Endodermal cell (in vitro differentiated cells): Measurements from ENCODE around the gene TSPAN16. TPM values are rescaled to one million over a fixed set of nuclear protein-coding genes. Genes with fewer than 3 reads are reported as not detected.
A peak's percentile ranks its signal among the peaks of the same experiment; 100 is the strongest.

ENCODE experiments used
- DNase-seq: peaks from one replicate; pipeline ENCODE4 v3.0.0-alpha.2; 2017
- H3K27ac ChIP-seq: 2 replicates; pipeline ENCODE4 v1.5.1; 2013; ENCODE audit warnings: mild to moderate bottlenecking, low read depth, low read length, moderate library complexity
- H3K27me3 ChIP-seq: 2 replicates; pipeline ENCODE4 v1.6.1; 2013; ENCODE audit warnings: mild to moderate bottlenecking, low read length, moderate library complexity; ENCODE audit not compliant: insufficient read depth, control insufficient read depth, poor library complexity, severe bottlenecking
- H3K36me3 ChIP-seq: 2 replicates; pipeline ENCODE4 v1.7.0; 2013; ENCODE audit warnings: mild to moderate bottlenecking, low read length, moderate library complexity; ENCODE audit not compliant: control insufficient read depth, insufficient read depth
- H3K4me1 ChIP-seq: one replicate; pipeline ENCODE4 v1.7.0; 2013; ENCODE audit warnings: low read length; ENCODE audit not compliant: control insufficient read depth, insufficient read depth
- H3K4me3 ChIP-seq: 2 replicates; pipeline ENCODE4 v1.5.1; 2013; ENCODE audit warnings: mild to moderate bottlenecking, low read length, moderate library complexity
- H3K9ac ChIP-seq: 2 replicates; pipeline ENCODE4 v1.6.1; 2013; ENCODE audit warnings: mild to moderate bottlenecking, low read length, moderate library complexity; ENCODE audit not compliant: poor library complexity, severe bottlenecking; ENCODE audit errors: extremely low read depth
- H3K9me3 ChIP-seq: 2 replicates; pipeline ENCODE4 v1.6.1; 2013; ENCODE audit warnings: mild to moderate bottlenecking, low read length, moderate library complexity; ENCODE audit not compliant: control insufficient read depth
- H3K27ac Mint-ChIP-seq: 2 replicates; pipeline ENCODE4 v1.8.0; 2020; ENCODE audit warnings: mixed read lengths
- H3K27me3 Mint-ChIP-seq: 2 replicates; pipeline ENCODE4 v1.8.0; 2021; ENCODE audit warnings: mild to moderate bottlenecking, mixed read lengths; ENCODE audit not compliant: insufficient read depth
- H3K36me3 Mint-ChIP-seq: 2 replicates; pipeline ENCODE4 v1.8.0; 2020; ENCODE audit warnings: low read depth, mixed read lengths
- H3K4me1 Mint-ChIP-seq: 2 replicates; pipeline ENCODE4 v1.8.0; 2020; ENCODE audit warnings: mixed read lengths
- H3K4me3 Mint-ChIP-seq: 2 replicates; pipeline ENCODE4 v1.8.0; 2020; ENCODE audit warnings: mild to moderate bottlenecking, moderate library complexity, mixed read lengths
- H3K9me3 Mint-ChIP-seq: 2 replicates; pipeline ENCODE4 v1.8.0; 2020; ENCODE audit warnings: mild to moderate bottlenecking, mixed read lengths
- WGBS, 2 experiments: methylation state at CpG; one replicate each; pipeline versions ENCODE4 v1.1.5 to v1.1.7; 2013; ENCODE audit warnings: missing lambda C conversion rate in 2 of 2, mixed read lengths in 1 of 2; ENCODE audit not compliant: insufficient coverage in 1 of 2, insufficient read length in 1 of 2; 5-methylcytosine and 5-hydroxymethylcytosine counted together
- total RNA-seq, 2 donors: library from RNA; stranded (reverse); fragmentation: NEBNext Ultra II Directional in 1 of 2; extraction: Animal tissue kit (Norgen Biotek cat#: 25700) in 1 of 2; gene quantifications; 2 replicates in 1 of 2; 3 replicates in 1 of 2; pipeline ENCODE4 v1.2.1, GENCODE V29; 2021
- TF ChIP-seq, protein P1 (sequence below): fragments of 200-600 bp; sonication (generic); conservative IDR thresholded peaks from 2 replicates; pipeline ENCODE4 v1.5.0; 2021; ENCODE audit warnings: antibody characterized with exemption, mild to moderate bottlenecking

TSPAN16 gene
- total RNA-seq, 2 donors from 2014 or later, result not detected

DNA sequence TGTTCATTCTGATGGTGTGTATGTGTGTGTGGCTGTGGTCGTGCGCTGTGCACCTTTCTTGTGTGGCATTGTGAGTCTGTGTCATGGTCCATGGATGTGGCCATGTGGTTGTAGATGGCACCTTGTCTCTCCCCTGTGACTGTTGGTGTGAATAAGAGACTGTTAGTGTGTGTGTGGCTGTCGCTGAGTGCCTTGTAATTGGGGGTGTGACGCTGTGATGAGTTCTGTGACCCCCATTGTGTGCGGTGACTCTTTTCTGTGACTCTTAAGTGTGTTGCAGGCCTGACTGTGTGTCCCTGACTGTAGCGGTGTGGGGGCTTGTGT is 60.1 kb downstream of the TSPAN16 start:
- Histone ChIP-seq H3K27ac (no peak overlapping the region), H3K4me3 (peak overlapping the region; percentile 71), H3K9ac (no peak overlapping the region), H3K36me3 (no peaks in the 10 kb centered on the region), H3K4me1 (no peaks in the 10 kb centered on the region), H3K27me3 (peaks cover 10% of the 10 kb centered on the region), H3K9me3 (no peaks in the 10 kb centered on the region)
- no peak for DNase-seq
- H3K36me3 Mint-ChIP-seq, result no peaks in the 10 kb centered on the region
- 63 to 85% methylated on average over 2 to 6 of the region's 6 CpGs for WGBS, 2 experiments
- TF ChIP-seq, protein P1, sequence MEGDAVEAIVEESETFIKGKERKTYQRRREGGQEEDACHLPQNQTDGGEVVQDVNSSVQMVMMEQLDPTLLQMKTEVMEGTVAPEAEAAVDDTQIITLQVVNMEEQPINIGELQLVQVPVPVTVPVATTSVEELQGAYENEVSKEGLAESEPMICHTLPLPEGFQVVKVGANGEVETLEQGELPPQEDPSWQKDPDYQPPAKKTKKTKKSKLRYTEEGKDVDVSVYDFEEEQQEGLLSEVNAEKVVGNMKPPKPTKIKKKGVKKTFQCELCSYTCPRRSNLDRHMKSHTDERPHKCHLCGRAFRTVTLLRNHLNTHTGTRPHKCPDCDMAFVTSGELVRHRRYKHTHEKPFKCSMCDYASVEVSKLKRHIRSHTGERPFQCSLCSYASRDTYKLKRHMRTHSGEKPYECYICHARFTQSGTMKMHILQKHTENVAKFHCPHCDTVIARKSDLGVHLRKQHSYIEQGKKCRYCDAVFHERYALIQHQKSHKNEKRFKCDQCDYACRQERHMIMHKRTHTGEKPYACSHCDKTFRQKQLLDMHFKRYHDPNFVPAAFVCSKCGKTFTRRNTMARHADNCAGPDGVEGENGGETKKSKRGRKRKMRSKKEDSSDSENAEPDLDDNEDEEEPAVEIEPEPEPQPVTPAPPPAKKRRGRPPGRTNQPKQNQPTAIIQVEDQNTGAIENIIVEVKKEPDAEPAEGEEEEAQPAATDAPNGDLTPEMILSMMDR, result no peak
- H3K4me1 Mint-ChIP-seq, result peaks cover 4% of the 10 kb centered on the region
- peak overlapping the region; percentile 44 for H3K4me3 Mint-ChIP-seq
- no peaks in the 10 kb centered on the region for H3K9me3 Mint-ChIP-seq
- H3K27me3 Mint-ChIP-seq, result peaks cover 69% of the 10 kb centered on the region
- no peak overlapping the region for H3K27ac Mint-ChIP-seq

DNA sequence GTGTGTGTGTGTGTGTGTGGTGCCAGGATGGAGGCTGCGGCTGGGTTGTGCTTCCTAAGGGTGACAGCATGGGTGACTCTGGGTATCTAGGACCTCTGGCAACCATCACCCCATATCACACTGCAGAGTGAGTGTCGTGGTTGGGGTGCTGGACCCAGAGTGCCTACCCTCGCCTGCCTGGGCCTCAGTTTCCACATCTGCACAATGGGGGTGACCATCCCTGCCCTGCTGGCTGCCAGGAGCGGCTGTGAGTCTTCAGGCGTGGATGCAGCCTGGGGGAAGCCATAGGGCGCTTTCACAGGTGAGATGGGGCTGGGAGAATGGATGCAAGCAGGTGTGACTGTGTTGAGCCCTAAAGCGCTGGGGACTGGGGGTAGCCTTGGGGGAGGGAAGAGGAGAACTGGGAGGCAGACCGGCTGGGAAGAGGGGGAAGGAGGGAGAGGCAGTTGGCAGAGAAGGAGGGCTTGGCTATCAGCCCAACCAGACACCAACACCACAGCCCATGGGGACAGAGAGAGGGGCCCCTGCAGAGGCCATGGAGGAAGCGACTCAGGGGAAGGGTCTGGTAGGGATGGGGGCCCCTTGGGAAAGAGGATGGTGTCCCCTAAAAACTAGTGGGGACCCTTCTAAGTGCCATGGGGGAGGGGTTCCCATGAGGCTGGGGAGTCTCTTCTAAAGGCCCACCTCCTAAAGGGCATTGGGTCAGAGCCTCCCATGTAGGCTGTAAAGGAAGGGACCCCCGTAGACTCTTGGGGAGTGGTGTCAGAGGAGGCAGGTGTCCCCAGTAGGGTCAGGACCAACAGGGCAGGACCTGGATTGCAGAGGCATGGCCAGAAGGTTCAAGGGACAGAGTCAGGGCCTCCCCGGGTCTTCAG is 61.0 kb downstream of the TSPAN16 start:
- Mint-ChIP-seq H3K27ac (no peak overlapping the region), H3K9me3 (no peaks in the 10 kb centered on the region), H3K4me1 (peaks cover 4% of the 10 kb centered on the region), H3K36me3 (no peaks in the 10 kb centered on the region), H3K4me3 (no peak overlapping the region), H3K27me3 (peaks cover 71% of the 10 kb centered on the region)
- DNase-seq, result no peak
- Histone ChIP-seq H3K27ac (no peak overlapping the region), H3K4me1 (no peaks in the 10 kb centered on the region), H3K36me3 (no peaks in the 10 kb centered on the region), H3K9ac (no peak overlapping the region), H3K27me3 (peaks cover 12% of the 10 kb centered on the region), H3K4me3 (no peak overlapping the region), H3K9me3 (no peaks in the 10 kb centered on the region)
- 87 to 93% methylated on average over 4 to 11 of the region's 11 CpGs for WGBS, 2 experiments
- TF ChIP-seq, protein P1, result no peak

- Histone ChIP-seq H3K4me1 (no peaks in the 10 kb centered on the region), H3K9me3 (no peaks in the 10 kb centered on the region), H3K4me3 (no peak overlapping the region), H3K27ac (no peak overlapping the region), H3K36me3 (no peaks in the 10 kb centered on the region), H3K9ac (no peak overlapping the region), H3K27me3 (peaks cover 12% of the 10 kb centered on the region)
- H3K9me3 Mint-ChIP-seq, result no peaks in the 10 kb centered on the region
- peaks cover 4% of the 10 kb centered on the region for H3K4me1 Mint-ChIP-seq
- DNase-seq, result no peak
- H3K36me3 Mint-ChIP-seq, result no peaks in the 10 kb centered on the region
- no peak overlapping the region for H3K4me3 Mint-ChIP-seq
- H3K27me3 Mint-ChIP-seq, result peaks cover 62% of the 10 kb centered on the region
- WGBS, 2 experiments, result 87 to 90% methylated on average over 6 to 11 of the region's 11 CpGs
- TF ChIP-seq, protein P1, result no peak
- no peak overlapping the region for H3K27ac Mint-ChIP-seq
These were observed 63.5 kb downstream of the TSPAN16 start for GRCh38 chr19:11359421-11359820.
